Cortex of kidney (tissue), 1 donor: ENCODE results near the gene ZFHX3.

ENCODE experiments used
- DNase-seq: peaks from one replicate; lab custom pipeline; 2025; lab: John Stamatoyannopoulos, UW

Gene ZFHX3

GRCh38 chr16:72950669-72951068 is 97.3 kb downstream of the ZFHX3 start:
- DNase-seq = no peak

- no peak for DNase-seq
Observed at GRCh38 chr16:72948238-72948829, 99.6 kb downstream of the ZFHX3 start.

- no peak for DNase-seq
Observed at GRCh38 chr16:72947379-72948237, 100.3 kb downstream of the ZFHX3 start.

- DNase-seq = no peak
Observed at GRCh38 chr16:72946474-72947194, 101.3 kb downstream of the ZFHX3 start.

GRCh38 chr16:72946063-72946462 is 101.9 kb downstream of the ZFHX3 start:
- no peak for DNase-seq

- no peak for DNase-seq
Observed at GRCh38 chr16:72945611-72946010, 102.3 kb downstream of the ZFHX3 start.

- DNase-seq = no peak
Observed at GRCh38 chr16:72944757-72945485, 103.0 kb downstream of the ZFHX3 start.

- no peak for DNase-seq
Observed at GRCh38 chr16:72942021-72942420, 105.9 kb downstream of the ZFHX3 start.

- DNase-seq = no peak
Observed at GRCh38 chr16:72940886-72941285, 107.0 kb downstream of the ZFHX3 start.

GRCh38 chr16:72939247-72939646 is 108.7 kb downstream of the ZFHX3 start:
- no peak for DNase-seq

- DNase-seq = no peak
Observed at GRCh38 chr16:72938795-72939164, 109.1 kb downstream of the ZFHX3 start.

- no peak for DNase-seq
Observed at GRCh38 chr16:72937916-72938794, 109.8 kb downstream of the ZFHX3 start.

- no peak for DNase-seq
Observed at GRCh38 chr16:72937360-72937759, 110.6 kb downstream of the ZFHX3 start.

GRCh38 chr16:72936408-72936807 is 111.5 kb downstream of the ZFHX3 start:
- DNase-seq = no peak

- no peak for DNase-seq
Observed at GRCh38 chr16:72935896-72936295, 112.0 kb downstream of the ZFHX3 start.

- no peak for DNase-seq
Observed at GRCh38 chr16:72934636-72935403, 113.1 kb downstream of the ZFHX3 start.

- DNase-seq = no peak
Observed at GRCh38 chr16:72932677-72933335, 115.1 kb downstream of the ZFHX3 start.

- DNase-seq = no peak
Observed at GRCh38 chr16:72932050-72932449, 115.9 kb downstream of the ZFHX3 start.

- DNase-seq = no peak
Observed at GRCh38 chr16:72930396-72930795, 117.5 kb downstream of the ZFHX3 start.
